Measurements from ENCODE around the gene BRCC3.

GRCh38 chrX:155046129-155046810, 25.0 kb upstream of the BRCC3 start:
- TF ChIP-seq, protein P1, sequence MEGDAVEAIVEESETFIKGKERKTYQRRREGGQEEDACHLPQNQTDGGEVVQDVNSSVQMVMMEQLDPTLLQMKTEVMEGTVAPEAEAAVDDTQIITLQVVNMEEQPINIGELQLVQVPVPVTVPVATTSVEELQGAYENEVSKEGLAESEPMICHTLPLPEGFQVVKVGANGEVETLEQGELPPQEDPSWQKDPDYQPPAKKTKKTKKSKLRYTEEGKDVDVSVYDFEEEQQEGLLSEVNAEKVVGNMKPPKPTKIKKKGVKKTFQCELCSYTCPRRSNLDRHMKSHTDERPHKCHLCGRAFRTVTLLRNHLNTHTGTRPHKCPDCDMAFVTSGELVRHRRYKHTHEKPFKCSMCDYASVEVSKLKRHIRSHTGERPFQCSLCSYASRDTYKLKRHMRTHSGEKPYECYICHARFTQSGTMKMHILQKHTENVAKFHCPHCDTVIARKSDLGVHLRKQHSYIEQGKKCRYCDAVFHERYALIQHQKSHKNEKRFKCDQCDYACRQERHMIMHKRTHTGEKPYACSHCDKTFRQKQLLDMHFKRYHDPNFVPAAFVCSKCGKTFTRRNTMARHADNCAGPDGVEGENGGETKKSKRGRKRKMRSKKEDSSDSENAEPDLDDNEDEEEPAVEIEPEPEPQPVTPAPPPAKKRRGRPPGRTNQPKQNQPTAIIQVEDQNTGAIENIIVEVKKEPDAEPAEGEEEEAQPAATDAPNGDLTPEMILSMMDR (conservative IDR thresholded peaks at IDR 0.05; ENCODE audit: low read length), result no peak
- no peak for TF ChIP-seq EZH2phosphoT487 (IDR thresholded peaks at IDR 0.05; ENCODE audit: borderline replicate concordance, low read depth, low read length)
